GM19324 (cell line): ENCODE measurements around the gene FAM83B.

Source experiments
- ATAC-seq: cut with Tn5 transposase; IDR thresholded peaks from one replicate; pipeline ENCODE4 v1.9.1; 2021; ENCODE audit warnings: mild to moderate bottlenecking, moderate library complexity; ENCODE audit not compliant: unreplicated experiment, low FRiP score

Gene FAM83B

GRCh38 chr6:54893818-54894217, 47.2 kb downstream of the FAM83B start:
- ATAC-seq = no peak

DNA sequence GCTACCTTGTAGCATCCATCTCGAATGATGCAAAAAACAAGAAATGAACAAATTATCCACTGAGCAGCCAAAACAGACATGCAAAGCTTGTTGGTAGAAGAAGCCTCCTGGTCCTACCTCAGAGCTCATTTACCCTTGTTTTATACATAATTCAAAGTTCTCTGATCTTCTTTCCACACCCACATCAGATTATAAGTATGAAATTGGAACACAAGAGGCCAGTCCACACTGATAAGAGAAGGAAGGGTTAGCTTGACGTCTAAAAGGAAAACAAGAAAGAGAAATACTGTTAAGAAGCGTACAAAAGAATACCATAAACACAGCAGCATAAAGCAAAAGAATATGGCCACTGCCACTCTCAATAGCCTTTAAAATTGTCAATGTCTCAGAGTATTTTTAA, 49.7 kb downstream of the FAM83B start:
- ATAC-seq = no peak

GRCh38 chr6:54897462-54898189, 51.1 kb downstream of the FAM83B start:
- ATAC-seq = no peak

DNA sequence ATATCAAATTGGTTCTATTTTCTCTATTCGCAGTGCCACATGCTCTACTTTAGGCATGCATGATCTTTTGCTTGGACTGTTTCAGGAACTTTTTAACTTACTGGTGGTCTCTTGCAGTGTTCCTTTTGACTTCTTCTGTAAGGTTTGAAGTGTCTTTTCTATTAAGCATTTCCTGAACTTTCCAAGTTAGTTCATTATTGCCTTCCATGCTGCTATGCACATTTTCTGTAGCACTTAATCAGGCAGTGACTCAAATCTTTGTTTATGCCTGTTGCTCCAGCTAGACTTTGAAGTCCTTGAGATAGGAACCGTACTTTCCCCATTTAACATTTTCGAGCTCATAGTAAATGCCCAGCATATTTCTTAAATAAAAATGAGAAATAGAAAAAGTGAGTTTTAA, 52.2 kb downstream of the FAM83B start:
- ATAC-seq = no peak

- no peak for ATAC-seq
These were observed 52.9 kb downstream of the FAM83B start for GRCh38 chr6:54899442-54899841.

GRCh38 chr6:54899986-54900385, 53.4 kb downstream of the FAM83B start:
- ATAC-seq = no peak

DNA sequence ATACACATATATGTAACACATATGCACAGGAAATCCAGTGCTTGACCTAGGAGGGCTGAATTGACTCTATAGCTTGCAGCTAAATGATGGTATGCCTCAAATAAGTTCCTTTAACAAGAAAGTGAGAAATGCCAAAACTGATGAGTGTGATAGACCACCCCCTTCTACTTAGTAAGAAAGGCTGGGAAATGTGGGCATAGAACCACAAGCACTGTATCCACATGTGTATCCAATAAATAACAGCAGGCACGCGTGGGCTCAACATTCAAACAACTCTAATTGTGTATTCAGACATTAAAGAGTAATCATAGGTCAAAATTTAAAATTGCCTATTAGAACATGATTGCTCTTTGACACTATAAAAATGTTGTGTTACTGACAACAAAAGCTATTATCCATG, 54.1 kb downstream of the FAM83B start:
- no peak for ATAC-seq

- no peak for ATAC-seq
These were observed 57.3 kb downstream of the FAM83B start for GRCh38 chr6:54903884-54904283.

DNA sequence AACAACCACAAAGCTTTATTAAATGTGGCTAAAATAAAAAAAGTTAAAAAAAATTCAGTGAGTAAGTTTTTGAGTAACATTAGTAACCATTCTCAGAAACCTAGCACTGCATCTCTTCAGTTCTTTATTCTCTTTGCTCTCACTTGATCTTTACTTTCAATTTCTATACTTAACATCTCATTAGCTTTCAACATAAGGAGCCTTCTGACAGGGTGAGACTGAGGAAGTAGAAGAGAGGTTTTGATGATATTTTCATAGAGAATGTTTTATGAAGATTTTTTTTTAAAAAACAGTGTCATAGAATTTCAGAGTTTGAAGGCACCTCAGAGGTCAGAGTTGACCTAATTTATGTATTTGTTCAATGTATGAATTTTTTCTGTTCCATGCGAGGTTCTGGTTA, 60.8 kb downstream of the FAM83B start:
- ATAC-seq = no peak

DNA sequence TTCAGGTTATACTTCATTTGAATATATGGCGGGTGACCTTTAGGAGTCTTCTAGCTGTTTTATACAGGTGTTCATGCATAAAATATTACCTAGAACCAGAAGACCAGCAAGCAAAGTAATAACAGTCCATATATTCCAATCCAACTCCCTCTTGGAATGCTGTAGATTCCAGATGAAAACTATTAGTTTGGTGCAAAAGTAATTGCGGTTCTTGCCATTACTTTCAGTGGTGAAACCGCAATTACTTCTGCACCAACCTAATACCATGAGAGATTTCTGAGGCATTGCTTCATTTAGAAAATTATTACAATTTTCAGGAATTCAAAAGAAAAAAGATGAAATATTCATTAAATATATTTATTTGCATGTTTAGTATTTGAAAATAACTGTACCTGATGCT, 62.6 kb downstream of the FAM83B start:
- ATAC-seq = no peak

DNA sequence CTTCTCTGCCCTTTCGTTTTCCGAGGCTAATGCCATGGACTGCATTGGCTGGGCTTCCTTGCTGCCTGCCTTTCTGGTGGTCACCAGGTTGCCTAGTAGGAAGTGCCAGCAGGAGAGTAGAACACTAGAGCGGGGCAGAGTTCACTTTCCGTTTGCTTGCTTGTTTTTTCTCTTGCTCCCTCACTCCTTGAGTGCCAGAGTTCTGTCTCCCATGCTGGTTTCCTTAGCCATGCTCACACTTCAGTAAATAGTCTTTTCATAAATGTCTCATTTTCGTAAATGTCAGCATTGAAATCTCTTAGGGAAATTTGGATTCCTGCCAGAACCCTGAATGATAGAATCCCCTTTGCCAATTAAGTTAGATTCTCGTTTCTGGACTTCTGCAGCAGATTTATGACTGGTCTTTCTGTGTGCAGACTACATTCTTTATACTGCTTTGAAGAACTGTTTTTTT, 63.9 kb downstream of the FAM83B start:
- ATAC-seq = no peak

GRCh38 chr6:54910921-54911320, 64.3 kb downstream of the FAM83B start:
- ATAC-seq = no peak

- ATAC-seq = no peak
These were observed 66.6 kb downstream of the FAM83B start for GRCh38 chr6:54913211-54913610.

DNA sequence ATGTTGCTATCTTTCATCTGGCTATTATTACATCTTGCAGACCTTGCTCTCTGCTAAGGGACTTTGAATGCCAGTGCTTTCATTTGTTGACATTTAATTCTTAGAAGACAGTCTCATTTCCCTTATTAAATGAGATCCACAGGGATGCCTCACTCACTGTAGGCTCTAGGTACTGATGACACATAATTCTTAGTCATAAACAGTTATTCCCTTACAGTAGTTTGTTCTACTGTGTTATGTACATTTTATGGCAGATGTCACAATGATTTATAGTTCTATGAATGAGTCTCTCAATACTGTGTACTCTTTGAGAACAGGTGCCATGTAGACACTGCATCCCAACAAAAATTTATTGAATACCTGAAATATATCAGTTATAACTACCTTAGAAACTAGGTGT, 70.3 kb downstream of the FAM83B start:
- ATAC-seq = no peak

GRCh38 chr6:54920628-54921027, 74.1 kb downstream of the FAM83B start:
- no peak for ATAC-seq

DNA sequence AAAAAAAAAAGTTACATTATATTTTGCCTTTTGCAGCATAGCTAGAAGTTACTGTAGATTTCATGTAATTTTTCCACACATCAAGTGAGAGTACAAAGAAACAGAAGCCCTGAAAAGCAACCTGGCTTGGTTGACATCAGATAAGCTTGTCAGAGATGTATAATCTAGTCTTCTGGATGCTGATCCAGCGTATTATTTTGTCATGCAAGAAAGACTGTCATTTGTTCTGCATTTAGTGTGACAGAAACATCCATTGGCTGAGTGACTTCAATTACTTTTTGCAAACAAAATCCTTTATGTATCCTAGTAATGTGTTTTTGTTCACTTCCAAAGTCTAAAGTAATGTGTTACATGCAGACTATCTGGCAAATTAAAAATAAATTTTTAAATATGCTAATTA, 75.3 kb downstream of the FAM83B start:
- ATAC-seq = no peak

- no peak for ATAC-seq
These were observed 82.8 kb downstream of the FAM83B start for GRCh38 chr6:54929245-54929909.

GRCh38 chr6:54932622-54933021, 86.1 kb downstream of the FAM83B start:
- no peak for ATAC-seq

- ATAC-seq = no peak
These were observed 89.2 kb downstream of the FAM83B start for GRCh38 chr6:54935739-54936138.

DNA sequence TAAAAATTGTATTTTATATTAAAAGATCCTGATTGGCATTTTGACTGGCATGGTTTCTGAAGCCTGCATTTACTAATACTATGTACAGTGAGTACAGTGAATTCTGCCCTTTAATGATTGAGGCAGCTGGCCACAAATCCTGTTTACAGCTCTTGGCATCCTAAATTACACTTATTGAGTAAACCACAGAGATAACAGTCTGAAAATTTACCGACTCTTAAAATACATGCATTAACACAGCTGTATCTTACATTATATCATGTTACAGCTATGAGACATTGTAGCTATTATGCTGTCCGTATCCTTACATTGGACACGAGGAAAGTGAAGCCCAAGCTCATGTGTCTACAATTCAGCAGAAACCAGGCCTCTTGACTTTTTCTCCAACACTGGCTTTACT, 90.8 kb downstream of the FAM83B start:
- ATAC-seq = no peak

- no peak for ATAC-seq
These were observed 111.1 kb downstream of the FAM83B start for GRCh38 chr6:54957698-54958097.

GRCh38 chr6:54958446-54958845, 111.9 kb downstream of the FAM83B start:
- no peak for ATAC-seq
